SK-N-SH (cell line): Measurements from ENCODE around the gene FAF2. TPM values are rescaled to one million over a fixed set of nuclear protein-coding genes. Genes with fewer than 3 reads are reported as not detected.

ENCODE experiments used
- CTCF ChIA-PET: fragments of 300-600, 350-600 bp; formaldehyde crosslinking; extraction: SDS; loops from one replicate; lab custom pipeline; 2021; lab: Yijun Ruan, JAX
- POLR2A ChIA-PET: fragments of 350-600 bp; sonication (Branson Sonifier 250); formaldehyde crosslinking; extraction: SDS; loops from one replicate; lab custom pipeline; 2020; ENCODE audit warnings: antibody characterized with exemption, inconsistent platforms; lab: Yijun Ruan, JAX
- DNase-seq: peaks from one replicate; pipeline ENCODE4 v3.0.0; 2012
- H2AFZ ChIP-seq: fragments of 200-600 bp; sonication (generic); 2 replicates; pipeline ENCODE4 v1.8.1; 2016; ENCODE audit warnings: antibody characterized with exemption, mild to moderate bottlenecking, low read depth
- H3F3A ChIP-seq: fragments of 200-600 bp; sonication (generic); replicated peaks from 2 replicates; pipeline ENCODE3; 2016; ENCODE audit warnings: antibody characterized with exemption, mild to moderate bottlenecking; ENCODE audit not compliant: insufficient read depth
- H3K27ac ChIP-seq, 2 experiments: fragments of 200-500 bp in 1 of 2; fragments of 200-600 bp in 1 of 2; sonication (Bioruptor generic) in 1 of 2; sonication (generic), shearing (Covaris generic) in 1 of 2; 2 replicates each; pipeline versions ENCODE4 v1.5.1 to v1.6.1; 2014 to 2016; ENCODE audit warnings: low read depth in 2 of 2, inconsistent platforms in 1 of 2, low read length in 1 of 2, mild to moderate bottlenecking in 1 of 2, mixed read lengths in 1 of 2
- H3K27me3 ChIP-seq: fragments of 200-600 bp; sonication (generic), shearing (Covaris generic); 2 replicates; pipeline ENCODE4 v1.6.1; 2016; ENCODE audit warnings: mixed run types; ENCODE audit not compliant: insufficient read depth
- H3K36me3 ChIP-seq, 2 experiments: fragments of 200-500 bp in 1 of 2; fragments of 200-600 bp in 1 of 2; sonication (Bioruptor generic) in 1 of 2; sonication (generic) in 1 of 2; replicated peaks in 1 of 2; 2 replicates each; pipeline versions ENCODE3 to v1.5.1; 2014 to 2016; ENCODE audit warnings: low read length in 1 of 2, mild to moderate bottlenecking in 1 of 2; ENCODE audit not compliant: insufficient read depth in 2 of 2, control insufficient read depth in 1 of 2
- H3K4me1 ChIP-seq, 2 experiments: fragments of 200-500 bp in 1 of 2; fragments of 200-600 bp in 1 of 2; sonication (Bioruptor generic) in 1 of 2; sonication (generic), shearing (Covaris generic) in 1 of 2; 2 replicates each; pipeline versions ENCODE4 v1.5.1 to v1.6.1; 2014 to 2016; ENCODE audit warnings: low read depth in 1 of 2, low read length in 1 of 2, mixed run types in 1 of 2; ENCODE audit not compliant: insufficient read depth in 2 of 2, control insufficient read depth in 1 of 2
- H3K4me2 ChIP-seq: fragments of 200-600 bp; sonication (generic), shearing (Covaris generic); 2 replicates; pipeline ENCODE4 v1.6.1; 2017; ENCODE audit warnings: mixed run types
- H3K4me3 ChIP-seq, 2 experiments: fragments of 200-500 bp in 1 of 2; fragments of 200-600 bp in 1 of 2; sonication (Bioruptor generic) in 1 of 2; sonication (generic), shearing (Covaris generic) in 1 of 2; 2 replicates each; pipeline versions ENCODE4 v1.5.1 to v1.8.1; 2014 to 2016; ENCODE audit warnings: low read depth in 2 of 2, inconsistent platforms in 1 of 2, low read length in 1 of 2, mild to moderate bottlenecking in 1 of 2, mixed read lengths in 1 of 2, moderate library complexity in 1 of 2
- H3K79me2 ChIP-seq: fragments of 200-600 bp; sonication (generic); 2 replicates; pipeline ENCODE4 v1.8.1; 2017; ENCODE audit warnings: mild to moderate bottlenecking; ENCODE audit not compliant: insufficient read depth
- H3K9ac ChIP-seq: fragments of 200-600 bp; sonication (generic); 2 replicates; pipeline ENCODE4 v1.6.1; 2017; ENCODE audit warnings: mixed run types
- H3K9me2 ChIP-seq: fragments of 200-600 bp; sonication (generic); 2 replicates; pipeline ENCODE4 v1.6.1; 2017; ENCODE audit warnings: mixed run types
- H3K9me3 ChIP-seq: fragments of 200-600 bp; sonication (generic); 2 replicates; pipeline ENCODE4 v1.6.1; 2017; ENCODE audit warnings: mixed run types, mild to moderate bottlenecking, moderate library complexity
- H4K20me1 ChIP-seq: fragments of 200-600 bp; sonication (generic); 2 replicates; pipeline ENCODE4 v1.6.1; 2017; ENCODE audit warnings: mild to moderate bottlenecking, mixed run types; ENCODE audit not compliant: insufficient read depth
- MEF2A ChIP-seq: IDR thresholded peaks from 2 replicates; pipeline ENCODE4 v1.4.0; 2012; ENCODE audit warnings: low read depth, borderline replicate concordance
- MXI1 ChIP-seq: IDR thresholded peaks from 2 replicates; pipeline ENCODE4 v1.6.1; 2012; ENCODE audit warnings: mild to moderate bottlenecking, low read depth, low read length, improper control_type of control experiment
- NRF1 ChIP-seq: IDR thresholded peaks from 2 replicates; pipeline ENCODE4 v1.6.1; 2012; ENCODE audit warnings: low read depth, mild to moderate bottlenecking, low read length
- RFX5 ChIP-seq: IDR thresholded peaks from 2 replicates; pipeline ENCODE4 v1.6.1; 2012; ENCODE audit warnings: mild to moderate bottlenecking, improper control_type of control experiment, low read length
- TAF1 ChIP-seq: IDR thresholded peaks from 2 replicates; pipeline ENCODE4 v1.6.1; 2012; ENCODE audit warnings: low read depth, mild to moderate bottlenecking, low read length, moderate library complexity, borderline replicate concordance
- TEAD4 ChIP-seq: IDR thresholded peaks from 2 replicates; pipeline ENCODE4 v1.4.0; 2012; ENCODE audit warnings: mild to moderate bottlenecking, borderline replicate concordance; ENCODE audit not compliant: insufficient read depth
- YY1 ChIP-seq: IDR thresholded peaks from 2 replicates; pipeline ENCODE4 v1.4.0; 2012; ENCODE audit warnings: low read depth, mild to moderate bottlenecking
- WGBS: methylation state at CpG from one replicate; pipeline ENCODE4 v1.1.6; 2017; ENCODE audit warnings: low lambda C conversion rate; 5-methylcytosine and 5-hydroxymethylcytosine counted together
- polyA plus RNA-seq, 3 experiments: library from polyadenylated mRNA; depleted of rRNA; stranded (reverse); fragments of >200 nt; gene quantifications; 2 replicates each; pipeline ENCODE4 v1.2.3, GENCODE V29; 2012
- TF ChIP-seq, protein P1 (sequence below): IDR thresholded peaks from 2 replicates; pipeline ENCODE4; 2012
- TF ChIP-seq, protein P2 (sequence below): IDR thresholded peaks from 2 replicates; pipeline ENCODE4 v1.4.0; 2012; ENCODE audit warnings: low read depth, borderline replicate concordance
- TF ChIP-seq, protein P3 (sequence below): fragments of 200-600 bp; sonication (generic); IDR thresholded peaks from 2 replicates; pipeline ENCODE4 v1.6.1; 2017; ENCODE audit warnings: antibody characterized with exemption, mild to moderate bottlenecking, moderate library complexity

Gene FAF2
- polyA plus RNA-seq, 1 of the 3 experiments (the other 2 are of a cell fraction) = 25.5 TPM

DNA sequence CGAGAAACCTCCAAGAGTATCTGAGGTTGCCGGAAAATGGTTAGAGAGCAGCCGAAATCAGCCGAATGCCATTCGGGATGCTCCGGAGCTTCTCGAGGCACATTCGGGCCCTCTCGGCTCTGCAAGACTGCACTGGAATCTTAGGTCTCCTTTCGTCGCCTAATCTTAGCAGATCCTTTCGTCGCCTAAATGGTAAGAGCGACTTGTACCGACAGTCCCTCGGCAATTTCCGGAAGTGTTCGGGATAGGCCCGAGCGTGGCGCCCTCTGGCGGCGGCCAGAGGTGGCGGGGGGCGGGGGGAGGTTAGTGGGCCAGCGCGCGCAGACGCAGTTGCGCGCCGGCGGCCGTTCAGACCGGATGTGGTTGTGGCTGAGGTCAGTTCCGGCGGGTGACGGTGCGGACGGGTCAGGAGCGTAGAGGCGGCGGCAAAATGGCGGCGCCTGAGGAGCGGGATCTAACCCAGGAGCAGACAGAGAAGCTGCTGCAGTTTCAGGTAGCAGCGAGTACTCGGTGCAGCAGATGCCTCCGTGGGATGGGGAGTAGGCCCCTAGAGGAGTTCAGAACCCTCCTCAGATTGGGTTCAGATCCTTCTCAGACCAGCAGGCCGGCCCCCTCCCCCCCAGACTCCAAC, at the start of gene FAF2 (continued):
- TF ChIP-seq MEF2A = no peak
- TF ChIP-seq, protein P1, sequence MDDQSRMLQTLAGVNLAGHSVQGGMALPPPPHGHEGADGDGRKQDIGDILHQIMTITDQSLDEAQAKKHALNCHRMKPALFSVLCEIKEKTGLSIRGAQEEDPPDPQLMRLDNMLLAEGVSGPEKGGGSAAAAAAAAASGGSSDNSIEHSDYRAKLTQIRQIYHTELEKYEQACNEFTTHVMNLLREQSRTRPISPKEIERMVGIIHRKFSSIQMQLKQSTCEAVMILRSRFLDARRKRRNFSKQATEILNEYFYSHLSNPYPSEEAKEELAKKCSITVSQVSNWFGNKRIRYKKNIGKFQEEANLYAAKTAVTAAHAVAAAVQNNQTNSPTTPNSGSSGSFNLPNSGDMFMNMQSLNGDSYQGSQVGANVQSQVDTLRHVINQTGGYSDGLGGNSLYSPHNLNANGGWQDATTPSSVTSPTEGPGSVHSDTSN = no peak
- TF ChIP-seq RFX5 = no peak
- TF ChIP-seq, protein P2, sequence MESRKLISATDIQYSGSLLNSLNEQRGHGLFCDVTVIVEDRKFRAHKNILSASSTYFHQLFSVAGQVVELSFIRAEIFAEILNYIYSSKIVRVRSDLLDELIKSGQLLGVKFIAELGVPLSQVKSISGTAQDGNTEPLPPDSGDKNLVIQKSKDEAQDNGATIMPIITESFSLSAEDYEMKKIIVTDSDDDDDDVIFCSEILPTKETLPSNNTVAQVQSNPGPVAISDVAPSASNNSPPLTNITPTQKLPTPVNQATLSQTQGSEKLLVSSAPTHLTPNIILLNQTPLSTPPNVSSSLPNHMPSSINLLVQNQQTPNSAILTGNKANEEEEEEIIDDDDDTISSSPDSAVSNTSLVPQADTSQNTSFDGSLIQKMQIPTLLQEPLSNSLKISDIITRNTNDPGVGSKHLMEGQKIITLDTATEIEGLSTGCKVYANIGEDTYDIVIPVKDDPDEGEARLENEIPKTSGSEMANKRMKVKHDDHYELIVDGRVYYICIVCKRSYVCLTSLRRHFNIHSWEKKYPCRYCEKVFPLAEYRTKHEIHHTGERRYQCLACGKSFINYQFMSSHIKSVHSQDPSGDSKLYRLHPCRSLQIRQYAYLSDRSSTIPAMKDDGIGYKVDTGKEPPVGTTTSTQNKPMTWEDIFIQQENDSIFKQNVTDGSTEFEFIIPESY = peak; percentile 65; the same call in 1 of the 2 replicates
- TF ChIP-seq MXI1 = no peak; the same call in 1 of the 2 replicates
- peak; percentile 95 for TF ChIP-seq YY1
- TF ChIP-seq, protein P3, sequence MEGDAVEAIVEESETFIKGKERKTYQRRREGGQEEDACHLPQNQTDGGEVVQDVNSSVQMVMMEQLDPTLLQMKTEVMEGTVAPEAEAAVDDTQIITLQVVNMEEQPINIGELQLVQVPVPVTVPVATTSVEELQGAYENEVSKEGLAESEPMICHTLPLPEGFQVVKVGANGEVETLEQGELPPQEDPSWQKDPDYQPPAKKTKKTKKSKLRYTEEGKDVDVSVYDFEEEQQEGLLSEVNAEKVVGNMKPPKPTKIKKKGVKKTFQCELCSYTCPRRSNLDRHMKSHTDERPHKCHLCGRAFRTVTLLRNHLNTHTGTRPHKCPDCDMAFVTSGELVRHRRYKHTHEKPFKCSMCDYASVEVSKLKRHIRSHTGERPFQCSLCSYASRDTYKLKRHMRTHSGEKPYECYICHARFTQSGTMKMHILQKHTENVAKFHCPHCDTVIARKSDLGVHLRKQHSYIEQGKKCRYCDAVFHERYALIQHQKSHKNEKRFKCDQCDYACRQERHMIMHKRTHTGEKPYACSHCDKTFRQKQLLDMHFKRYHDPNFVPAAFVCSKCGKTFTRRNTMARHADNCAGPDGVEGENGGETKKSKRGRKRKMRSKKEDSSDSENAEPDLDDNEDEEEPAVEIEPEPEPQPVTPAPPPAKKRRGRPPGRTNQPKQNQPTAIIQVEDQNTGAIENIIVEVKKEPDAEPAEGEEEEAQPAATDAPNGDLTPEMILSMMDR = peak; percentile 99
- peak; percentile 81 for TF ChIP-seq NRF1

DNA sequence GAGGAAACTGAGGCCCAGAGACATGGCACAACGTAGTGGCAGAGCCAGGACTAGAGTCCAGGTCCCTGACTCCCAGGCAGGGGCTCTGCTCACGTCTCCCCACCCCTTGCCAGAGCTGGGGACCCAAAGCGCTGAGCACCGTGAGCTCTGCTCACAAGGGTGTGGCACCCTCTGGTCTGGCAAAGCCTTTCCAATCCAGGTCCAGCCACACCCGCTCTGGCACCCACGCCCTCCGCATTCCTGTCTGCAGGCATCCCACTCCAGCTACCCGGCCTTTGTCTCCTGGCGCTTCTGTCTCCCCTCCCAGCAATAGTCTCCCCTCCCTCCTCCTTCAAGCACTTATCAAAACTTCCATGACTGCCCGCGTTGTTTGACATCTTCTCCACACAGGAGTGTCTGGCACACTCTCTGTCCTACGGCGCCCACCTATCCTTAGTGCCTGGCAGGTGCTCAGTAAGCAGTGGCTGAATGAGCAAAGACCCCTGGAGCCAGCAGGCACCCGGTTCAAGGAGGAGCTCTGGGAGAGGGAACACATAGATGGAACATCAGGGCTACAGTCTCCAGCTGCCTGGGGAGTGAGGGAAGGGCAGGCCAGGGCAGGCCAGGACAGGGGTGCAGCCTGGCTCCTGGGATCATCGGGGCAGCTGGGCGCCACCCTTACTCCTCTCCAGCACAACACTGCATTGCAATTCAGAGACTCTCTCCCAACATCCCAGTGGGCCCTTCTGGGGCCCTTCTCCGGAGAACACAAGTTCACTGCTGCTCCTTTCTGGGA, 47.6 kb upstream of the FAF2 start:
- CTCF ChIA-PET = interaction anchor here (0.9 kb wide), 1 partner anchor 16 kb away, joined by 3 read pairs; no protein-coding TSS in a partner anchor
- no peaks in the 10 kb centered on the region for H3K79me2 ChIP-seq
- 83% methylated on average over 15 of the region's 17 CpGs for WGBS

More for the DNA sequence above, 47.6 kb upstream of the FAF2 start:
- Histone ChIP-seq H3K9me2 (no peaks in the 10 kb centered on the region), H3K27ac (no peak overlapping the region), H3K9ac (no peak overlapping the region), H4K20me1 (no peaks in the 10 kb centered on the region), H3K4me2 (no peak overlapping the region), H2AFZ (no peak overlapping the region), H3K4me3 (no peak overlapping the region), H3K36me3 (no peaks in the 10 kb centered on the region), H3K9me3 (no peaks in the 10 kb centered on the region), H3K27me3 (no peaks in the 10 kb centered on the region), H3F3A (no peaks in the 10 kb centered on the region), H3K4me1 (peaks cover 0 to 2% of the 10 kb centered on the region in 2 experiments; a peak in 1 of 4 replicates)
- TF ChIP-seq TAF1 (no peak), TEAD4 (no peak), NRF1 (no peak), MXI1 (no peak)
- DNase-seq = no peak
- POLR2A ChIA-PET = interaction anchor here (0.6 kb wide), 1 partner anchor 9 kb away, joined by 4 read pairs; no protein-coding TSS in a partner anchor
